Activated T-cell treated with anti-CD3 and anti-CD28 coated beads, Interleukin-2, amount 50 U/mL, for 24 hours (primary cell): ENCODE data around the gene ANTXR1.
"Not testable (repeated sequence)": the region's sequence is repeated elsewhere in the genome, so short reads cannot be mapped to it uniquely, and the experiment has no call there.

ENCODE experiments used
- DNase-seq: peaks from one replicate; pipeline ENCODE4 v3.0.0-alpha.2; 2020
- H3K27ac Mint-ChIP-seq: 2 replicates; pipeline ENCODE4 v1.8.0; 2020; ENCODE audit warnings: mild to moderate bottlenecking, mixed read lengths
- H3K27me3 Mint-ChIP-seq: 2 replicates; pipeline ENCODE4 v1.8.0; 2020; ENCODE audit warnings: mixed read lengths
- H3K36me3 Mint-ChIP-seq: 2 replicates; pipeline ENCODE4 v1.8.0; 2020; ENCODE audit warnings: low read depth, mixed read lengths
- H3K4me1 Mint-ChIP-seq: 2 replicates; pipeline ENCODE4 v1.8.0; 2020; ENCODE audit warnings: low read depth, mixed read lengths
- H3K4me3 Mint-ChIP-seq: 2 replicates; pipeline ENCODE4 v1.8.0; 2020; ENCODE audit warnings: mild to moderate bottlenecking, moderate library complexity, mixed read lengths
- H3K9me3 Mint-ChIP-seq: 2 replicates; pipeline ENCODE4 v1.8.0; 2020; ENCODE audit warnings: mixed read lengths

Gene ANTXR1

GRCh38 chr2:69213201-69213600 lies 200.2 kb downstream of the ANTXR1 start:
- DNase-seq: no peak
- Mint-ChIP-seq H3K4me1 (no peaks in the 10 kb centered on the region), H3K27ac (no peak overlapping the region), H3K27me3 (peaks cover 4% of the 10 kb centered on the region), H3K9me3 (no peaks in the 10 kb centered on the region), H3K4me3 (no peak overlapping the region), H3K36me3 (no peaks in the 10 kb centered on the region)

GRCh38 chr2:69213782-69214181 lies 200.8 kb downstream of the ANTXR1 start:
- DNase-seq: no peak
- Mint-ChIP-seq H3K27me3 (peaks cover 4% of the 10 kb centered on the region), H3K9me3 (no peaks in the 10 kb centered on the region), H3K36me3 (no peaks in the 10 kb centered on the region), H3K27ac (no peak overlapping the region), H3K4me3 (no peak overlapping the region), H3K4me1 (no peaks in the 10 kb centered on the region)

GRCh38 chr2:69214898-69215297 lies 201.9 kb downstream of the ANTXR1 start:
- DNase-seq: no peak
- Mint-ChIP-seq H3K36me3 (no peaks in the 10 kb centered on the region), H3K27ac (no peak overlapping the region), H3K4me3 (no peak overlapping the region), H3K27me3 (peaks cover 4% of the 10 kb centered on the region), H3K9me3 (no peaks in the 10 kb centered on the region), H3K4me1 (no peaks in the 10 kb centered on the region)

- peaks cover 6% of the 10 kb centered on the region for H3K27me3 Mint-ChIP-seq
- no peak overlapping the region for H3K27ac Mint-ChIP-seq
- no peak for DNase-seq
- no peak overlapping the region for H3K4me3 Mint-ChIP-seq
- H3K9me3 Mint-ChIP-seq: no peaks in the 10 kb centered on the region
- no peaks in the 10 kb centered on the region for H3K36me3 Mint-ChIP-seq
- H3K4me1 Mint-ChIP-seq: no peaks in the 10 kb centered on the region
Observed at GRCh38 chr2:69216535-69217332, 203.8 kb downstream of the ANTXR1 start.

GRCh38 chr2:69217333-69218080 lies 204.5 kb downstream of the ANTXR1 start:
- H3K4me1 Mint-ChIP-seq: no peaks in the 10 kb centered on the region
- peaks cover 6% of the 10 kb centered on the region for H3K27me3 Mint-ChIP-seq
- no peaks in the 10 kb centered on the region for H3K36me3 Mint-ChIP-seq
- DNase-seq: no peak
- H3K27ac Mint-ChIP-seq: no peak overlapping the region
- H3K9me3 Mint-ChIP-seq: no peaks in the 10 kb centered on the region
- H3K4me3 Mint-ChIP-seq: no peak overlapping the region

- Mint-ChIP-seq H3K9me3 (no peaks in the 10 kb centered on the region), H3K4me3 (no peak overlapping the region), H3K4me1 (no peaks in the 10 kb centered on the region), H3K36me3 (no peaks in the 10 kb centered on the region), H3K27me3 (peaks cover 18% of the 10 kb centered on the region), H3K27ac (no peak overlapping the region)
- DNase-seq: no peak
Observed at GRCh38 chr2:69221512-69221911, 208.5 kb downstream of the ANTXR1 start.

- Mint-ChIP-seq H3K27me3 (peaks cover 18% of the 10 kb centered on the region), H3K4me1 (no peaks in the 10 kb centered on the region), H3K36me3 (no peaks in the 10 kb centered on the region), H3K4me3 (no peak overlapping the region), H3K27ac (no peak overlapping the region), H3K9me3 (no peaks in the 10 kb centered on the region)
- DNase-seq: no peak
Observed at GRCh38 chr2:69221960-69222751, 209.2 kb downstream of the ANTXR1 start.

GRCh38 chr2:69222953-69223658 lies 210.1 kb downstream of the ANTXR1 start:
- Mint-ChIP-seq H3K4me3 (no peak overlapping the region), H3K9me3 (no peaks in the 10 kb centered on the region), H3K27ac (no peak overlapping the region), H3K4me1 (no peaks in the 10 kb centered on the region), H3K36me3 (no peaks in the 10 kb centered on the region), H3K27me3 (peaks cover 20% of the 10 kb centered on the region)
- DNase-seq: no peak

GRCh38 chr2:69223759-69224511 lies 211.0 kb downstream of the ANTXR1 start:
- Mint-ChIP-seq H3K9me3 (no peaks in the 10 kb centered on the region), H3K27me3 (peaks cover 25% of the 10 kb centered on the region), H3K4me1 (no peaks in the 10 kb centered on the region), H3K27ac (no peak overlapping the region), H3K4me3 (no peak overlapping the region), H3K36me3 (no peaks in the 10 kb centered on the region)
- no peak for DNase-seq

GRCh38 chr2:69224512-69224837 lies 211.5 kb downstream of the ANTXR1 start:
- Mint-ChIP-seq H3K27me3 (peaks cover 25% of the 10 kb centered on the region), H3K4me3 (no peak overlapping the region), H3K4me1 (no peaks in the 10 kb centered on the region), H3K27ac (no peak overlapping the region), H3K9me3 (no peaks in the 10 kb centered on the region), H3K36me3 (no peaks in the 10 kb centered on the region)
- no peak for DNase-seq

GRCh38 chr2:69225933-69226332 lies 213.0 kb downstream of the ANTXR1 start:
- no peak for DNase-seq
- H3K36me3 Mint-ChIP-seq: no peaks in the 10 kb centered on the region
- no peaks in the 10 kb centered on the region for H3K4me1 Mint-ChIP-seq
- no peaks in the 10 kb centered on the region for H3K9me3 Mint-ChIP-seq
- peaks cover 24% of the 10 kb centered on the region for H3K27me3 Mint-ChIP-seq
- no peak overlapping the region for H3K4me3 Mint-ChIP-seq
- H3K27ac Mint-ChIP-seq: no peak overlapping the region

GRCh38 chr2:69226903-69227302 lies 213.9 kb downstream of the ANTXR1 start:
- Mint-ChIP-seq H3K4me1 (no peaks in the 10 kb centered on the region), H3K27me3 (peaks cover 32% of the 10 kb centered on the region), H3K4me3 (no peak overlapping the region), H3K27ac (no peak overlapping the region), H3K9me3 (no peaks in the 10 kb centered on the region), H3K36me3 (no peaks in the 10 kb centered on the region)
- DNase-seq: no peak

- no peaks in the 10 kb centered on the region for H3K36me3 Mint-ChIP-seq
- no peak for DNase-seq
- no peak overlapping the region for H3K27ac Mint-ChIP-seq
- H3K4me1 Mint-ChIP-seq: no peaks in the 10 kb centered on the region
- peaks cover 32% of the 10 kb centered on the region for H3K27me3 Mint-ChIP-seq
- no peak overlapping the region for H3K4me3 Mint-ChIP-seq
- no peaks in the 10 kb centered on the region for H3K9me3 Mint-ChIP-seq
Observed at GRCh38 chr2:69227716-69228115, 214.7 kb downstream of the ANTXR1 start.

- H3K4me3 Mint-ChIP-seq, H3K9me3 Mint-ChIP-seq, H3K27ac Mint-ChIP-seq, H3K36me3 Mint-ChIP-seq, H3K4me1 Mint-ChIP-seq, DNase-seq: not testable (repeated sequence)
- peaks cover 24% of the 10 kb centered on the region for H3K27me3 Mint-ChIP-seq
Observed at GRCh38 chr2:69230946-69231345, 218.0 kb downstream of the ANTXR1 start.
